ENCODE measurements around the gene YEATS2.
A peak's percentile ranks its signal among the peaks of the same experiment; 100 is the strongest.

YEATS2 gene

DNA sequence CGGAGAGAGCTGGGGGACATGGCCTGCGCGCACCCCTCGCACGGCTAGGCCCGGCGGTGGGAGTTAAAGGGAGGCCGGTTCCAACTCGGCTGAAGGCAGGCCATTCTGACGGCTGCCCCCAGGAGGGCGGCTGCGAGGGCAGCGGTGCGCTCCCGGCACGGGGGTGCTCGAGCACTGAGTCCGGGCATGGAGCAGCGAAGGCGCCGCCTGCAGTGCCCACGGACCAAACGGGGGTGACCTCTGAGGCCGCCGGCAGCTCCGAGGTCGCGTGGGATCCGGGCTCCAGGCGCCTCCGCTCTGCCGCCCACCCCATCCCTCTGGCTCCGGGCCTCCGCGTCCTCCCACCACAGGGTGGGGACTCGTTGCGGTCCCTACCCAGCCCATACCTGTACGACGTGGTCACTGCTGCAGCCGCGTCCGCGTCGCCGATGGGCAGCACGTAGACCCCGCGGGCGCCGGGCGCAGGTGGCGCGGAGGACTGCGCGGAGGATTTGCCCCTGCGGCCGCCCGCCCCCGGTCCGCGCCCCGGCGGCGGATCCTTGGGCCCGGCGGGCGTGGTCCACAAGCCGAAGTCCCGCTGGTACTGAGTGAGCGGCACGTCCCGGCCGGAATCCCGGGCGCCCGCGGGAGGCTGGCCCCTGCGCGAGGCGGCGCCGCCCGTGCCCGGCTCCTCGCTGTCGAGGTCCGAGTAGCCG is 127.3 kb downstream of the YEATS2 start:
- in situ Hi-C loops (cut with HindIII; ENCODE audit: low pct_unique_long_range_greater_than_20kb, low sequenced_read_pairs), result no loop called here
- DNase-seq (ENCODE audit: low read depth in 1 of 2, low spot score in 1 of 2), result peak; percentile 50 to 72
- no peak for TF ChIP-seq JUND (IDR thresholded peaks at IDR 0.05; ENCODE audit: low read depth)

DNA sequence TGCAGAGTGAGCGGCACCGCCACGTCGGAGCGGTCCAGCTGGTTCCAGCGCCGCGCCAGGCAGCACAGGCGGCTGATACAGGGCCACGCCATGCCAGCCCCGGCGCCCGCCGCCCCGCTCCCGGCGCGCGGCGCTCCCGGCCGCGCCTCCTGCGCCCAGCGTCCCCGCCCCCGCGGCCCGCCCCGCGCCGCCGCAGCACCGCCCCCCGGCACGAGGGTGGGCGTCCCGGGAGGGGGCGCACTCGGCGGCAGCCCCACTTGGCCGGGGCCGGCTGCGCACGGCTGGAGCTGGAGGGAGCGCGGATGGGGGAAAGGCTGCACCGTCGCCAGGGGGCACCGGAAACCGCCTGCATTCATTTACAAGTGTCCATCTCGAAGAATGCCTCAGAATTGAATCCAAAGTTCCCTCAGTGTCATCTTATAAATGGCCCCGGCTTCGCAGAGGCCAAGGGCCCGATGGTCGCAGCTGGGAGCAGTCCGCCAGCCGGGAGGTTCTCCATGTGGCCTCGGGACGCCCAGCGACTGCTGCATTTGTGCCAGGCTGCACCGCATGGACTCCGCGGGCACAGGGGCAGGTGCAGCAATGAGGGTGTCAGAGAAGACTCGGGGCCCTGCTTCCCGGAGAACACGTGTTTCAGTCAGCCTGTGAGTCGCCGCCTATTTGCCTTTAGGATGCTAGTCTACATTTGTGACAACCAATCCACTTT is 128.0 kb downstream of the YEATS2 start, which contains the start of gene MAP6D1:
MAP6D1 (minus strand) TSS at position 122 of the 706 bp plus-strand sequence; CDS start at position 92, 30 bp downstream.
- peak; percentile 90 to 92 for DNase-seq (ENCODE audit: low read depth in 1 of 2, low spot score in 1 of 2)
- in situ Hi-C loops (cut with HindIII; ENCODE audit: low pct_unique_long_range_greater_than_20kb, low sequenced_read_pairs), result no loop called here
- no peak for TF ChIP-seq JUND (IDR thresholded peaks at IDR 0.05; ENCODE audit: low read depth)

DNA sequence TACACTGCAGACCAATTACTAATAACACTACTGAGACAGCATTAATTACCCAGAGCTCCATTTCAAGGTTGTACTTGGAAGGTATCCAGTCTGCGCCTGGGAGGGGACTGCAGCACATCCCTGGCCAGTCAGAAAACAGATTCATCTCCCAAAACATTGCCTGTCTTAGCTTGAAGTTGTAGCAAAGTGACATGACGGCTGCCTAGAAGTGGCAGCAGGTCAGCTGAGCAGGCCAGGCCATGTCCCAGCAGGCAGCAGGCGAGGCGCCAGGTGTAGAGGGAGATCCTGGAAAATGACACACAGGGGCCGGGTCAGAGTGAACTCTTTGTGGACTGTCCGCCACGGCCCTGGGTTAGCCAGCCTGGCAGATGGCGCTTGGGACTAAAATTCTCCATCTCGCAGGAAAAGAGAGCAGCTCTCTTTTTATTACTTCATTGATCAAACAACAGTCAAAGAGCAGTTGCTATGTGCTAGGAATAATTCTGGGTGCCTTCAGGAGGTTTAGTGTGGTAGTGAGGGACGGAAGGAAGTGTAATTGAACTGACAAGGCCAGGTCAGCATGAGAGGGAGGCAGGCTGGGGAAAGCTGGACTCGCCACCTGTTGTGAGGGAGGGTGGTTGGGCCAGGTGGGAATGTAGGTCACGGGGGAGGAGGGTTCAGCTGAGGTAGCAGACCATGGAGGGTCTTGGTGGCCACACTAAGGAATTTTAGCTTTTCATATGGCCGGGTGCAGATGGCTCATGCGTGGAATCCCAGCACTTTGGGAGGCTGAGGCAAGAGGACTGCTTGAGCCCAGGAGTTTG is 129.1 kb downstream of the YEATS2 start:
- no peak for TF ChIP-seq JUND (IDR thresholded peaks at IDR 0.05; ENCODE audit: low read depth)
- DNase-seq (ENCODE audit: low read depth in 1 of 2, low spot score in 1 of 2), result peak; percentile 57 to 95
- in situ Hi-C loops (cut with HindIII; ENCODE audit: low pct_unique_long_range_greater_than_20kb, low sequenced_read_pairs), result no loop called here

DNA sequence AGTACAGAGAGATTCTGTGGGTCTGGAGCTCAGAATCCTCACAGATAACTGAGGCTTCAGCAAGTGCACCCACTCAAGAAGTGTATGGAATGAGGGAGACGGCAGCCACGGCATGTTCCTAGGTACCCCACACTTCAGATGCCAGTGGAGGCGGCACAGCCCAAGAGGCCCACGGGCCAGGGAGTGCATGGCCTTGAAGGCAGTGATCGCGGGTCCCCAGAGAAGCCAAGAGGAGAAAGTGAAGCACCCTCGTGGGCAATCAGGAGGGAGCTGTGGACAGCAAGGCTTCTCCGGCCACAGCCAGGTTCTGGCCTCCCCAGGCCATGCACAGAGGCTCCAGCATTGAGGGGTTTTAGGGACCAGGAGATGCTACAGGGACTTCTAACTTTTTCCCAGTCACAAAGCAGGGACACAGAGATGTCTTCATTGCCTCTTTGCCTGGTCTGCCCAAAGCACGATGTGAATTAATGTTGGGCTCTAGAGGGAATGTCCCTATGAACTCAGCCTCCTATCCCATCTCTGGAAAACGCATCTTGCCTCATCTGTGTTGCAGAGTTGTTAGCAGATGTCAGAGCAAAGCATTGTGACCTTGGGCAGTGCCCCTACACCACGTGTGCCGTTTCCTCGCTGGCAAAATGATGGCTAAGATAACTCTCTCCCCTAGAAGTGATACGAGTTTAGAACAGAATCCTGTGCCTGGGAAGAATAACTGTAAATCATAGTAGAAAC is 130.4 kb downstream of the YEATS2 start:
- TF ChIP-seq JUND (IDR thresholded peaks at IDR 0.05; ENCODE audit: low read depth), result no peak
- in situ Hi-C loops (cut with HindIII; ENCODE audit: low pct_unique_long_range_greater_than_20kb, low sequenced_read_pairs), result no loop called here
- DNase-seq (ENCODE audit: low read depth in 1 of 2, low spot score in 1 of 2), result no peak

DNA sequence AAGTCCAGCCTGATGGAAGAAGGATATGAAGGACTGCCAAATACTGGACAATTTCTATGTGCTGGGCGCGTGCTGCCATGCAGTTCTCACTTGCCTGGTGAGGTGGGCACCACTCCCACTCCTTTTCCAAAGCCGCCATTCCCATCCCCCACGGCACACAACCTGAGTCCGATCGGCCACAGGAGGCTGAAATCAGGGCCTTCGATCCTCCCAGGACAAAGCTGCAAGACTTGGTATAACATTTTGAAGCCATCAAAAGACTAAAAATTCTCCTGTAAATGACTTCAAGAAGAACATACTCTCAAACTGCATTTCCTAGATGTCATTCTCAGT is 130.9 kb downstream of the YEATS2 start:
- in situ Hi-C loops (cut with HindIII; ENCODE audit: low pct_unique_long_range_greater_than_20kb, low sequenced_read_pairs), result no loop called here
- DNase-seq (ENCODE audit: low read depth in 1 of 2, low spot score in 1 of 2), result no peak
- no peak for TF ChIP-seq JUND (IDR thresholded peaks at IDR 0.05; ENCODE audit: low read depth)

DNA sequence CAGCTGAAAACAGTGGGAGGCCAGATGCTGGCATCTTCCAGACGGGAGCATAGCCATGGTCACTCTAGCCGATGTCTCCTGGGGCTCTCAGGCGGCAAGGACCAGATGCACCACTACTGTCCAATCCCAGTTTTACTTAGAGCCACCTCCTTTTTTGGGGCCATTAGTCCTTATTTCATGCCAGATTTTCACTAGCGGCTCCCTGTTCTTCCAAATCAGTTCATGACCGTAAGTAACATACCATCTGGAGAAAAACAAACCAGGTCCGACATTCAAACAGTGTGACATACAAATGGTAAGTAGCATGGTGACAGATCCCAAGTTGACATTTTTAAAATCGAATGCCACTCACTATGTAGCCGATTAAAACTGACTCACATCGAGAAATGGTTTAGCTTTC is 131.9 kb downstream of the YEATS2 start:
- in situ Hi-C loops (cut with HindIII; ENCODE audit: low pct_unique_long_range_greater_than_20kb, low sequenced_read_pairs), result no loop called here
- DNase-seq (ENCODE audit: low read depth in 1 of 2, low spot score in 1 of 2), result no peak
- no peak for TF ChIP-seq JUND (IDR thresholded peaks at IDR 0.05; ENCODE audit: low read depth)

DNA sequence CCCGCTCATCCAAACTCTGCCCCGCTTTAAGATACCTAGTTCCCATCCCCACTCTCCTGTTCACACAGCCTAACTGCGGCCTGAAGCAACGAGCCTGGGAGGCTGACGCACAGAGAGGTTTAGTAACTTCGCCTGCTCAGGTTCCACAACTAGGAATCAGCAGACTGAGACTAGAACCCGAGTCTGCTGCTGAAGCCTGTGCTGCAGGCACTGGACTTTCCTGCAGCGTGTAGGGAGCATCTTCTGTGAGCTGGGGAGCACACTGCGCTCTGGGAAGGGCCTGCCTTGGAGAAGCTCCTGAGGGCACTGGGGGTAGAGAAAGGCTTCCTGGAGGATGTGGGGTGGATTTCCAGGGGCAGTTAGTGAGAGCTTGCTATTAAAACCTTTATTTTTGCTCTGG is 132.6 kb downstream of the YEATS2 start:
- TF ChIP-seq JUND (IDR thresholded peaks at IDR 0.05; ENCODE audit: low read depth), result no peak
- no peak for DNase-seq (ENCODE audit: low read depth in 1 of 2, low spot score in 1 of 2)
- in situ Hi-C loops (cut with HindIII; ENCODE audit: low pct_unique_long_range_greater_than_20kb, low sequenced_read_pairs), result no loop called here

DNA sequence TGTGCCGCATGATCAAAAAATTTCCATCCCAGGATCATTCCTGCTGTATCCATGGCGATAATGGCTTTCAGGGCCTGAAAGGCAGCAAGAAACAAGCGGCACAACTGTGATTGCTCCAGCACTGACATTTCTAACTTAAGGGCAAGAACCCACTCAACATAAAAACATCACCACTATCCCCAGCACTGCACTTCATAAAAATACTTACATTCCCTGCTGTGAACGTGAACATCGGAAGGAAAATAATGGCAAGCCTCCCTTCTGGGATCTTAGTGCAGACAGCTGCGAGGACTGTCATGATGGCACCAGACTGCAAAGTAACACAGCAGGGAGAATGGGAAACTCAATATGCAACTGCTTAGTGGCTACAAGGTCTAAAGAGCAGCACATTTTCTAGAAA is 135.9 kb downstream of the YEATS2 start:
- in situ Hi-C loops (cut with HindIII; ENCODE audit: low pct_unique_long_range_greater_than_20kb, low sequenced_read_pairs), result no loop called here
- TF ChIP-seq JUND (IDR thresholded peaks at IDR 0.05; ENCODE audit: low read depth), result no peak
- DNase-seq (ENCODE audit: low read depth in 1 of 2, low spot score in 1 of 2), result no peak

DNA sequence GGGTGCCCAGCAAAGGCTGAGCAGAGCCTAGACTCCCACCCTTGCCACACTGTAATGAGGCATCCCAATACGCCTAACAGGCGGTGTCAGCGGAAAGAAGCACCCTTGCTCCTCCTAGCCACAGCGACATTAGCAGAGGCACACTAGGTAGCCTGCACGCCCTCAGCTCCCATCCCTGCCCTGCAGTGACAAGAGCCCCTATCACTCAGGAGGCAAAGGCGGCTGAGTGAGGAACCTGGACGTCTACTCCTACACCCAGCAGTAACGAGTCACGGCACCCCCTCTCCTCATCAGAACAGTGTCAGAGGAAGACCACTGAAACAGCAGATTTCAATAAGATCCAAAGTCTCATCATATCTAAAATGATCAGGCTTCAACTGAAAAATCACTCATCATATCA is 139.8 kb downstream of the YEATS2 start:
- in situ Hi-C loops (cut with HindIII; ENCODE audit: low pct_unique_long_range_greater_than_20kb, low sequenced_read_pairs), result no loop called here

DNA sequence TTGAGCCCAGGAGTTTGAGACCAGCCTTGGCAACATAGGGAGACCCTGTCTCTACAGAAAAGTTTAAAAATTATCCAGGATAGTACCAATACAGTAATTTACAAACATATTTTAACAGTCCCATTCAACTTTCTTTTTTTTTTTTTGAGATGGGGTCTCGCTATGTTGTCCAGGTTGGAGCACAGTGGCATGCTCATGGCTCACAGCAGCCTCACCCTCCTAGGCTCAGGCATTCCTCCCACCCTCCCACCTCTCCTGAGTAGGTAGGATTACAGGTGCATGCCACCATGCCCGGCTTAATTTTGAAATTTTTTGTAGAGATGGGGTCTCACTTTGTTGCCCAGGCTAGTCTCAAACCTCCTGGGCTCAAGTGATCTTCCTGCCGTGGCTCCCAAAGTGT is 140.3 kb downstream of the YEATS2 start:
- no peak for TF ChIP-seq JUND (IDR thresholded peaks at IDR 0.05; ENCODE audit: low read depth)
- in situ Hi-C loops (cut with HindIII; ENCODE audit: low pct_unique_long_range_greater_than_20kb, low sequenced_read_pairs), result no loop called here

More for the DNA sequence above, 139.8 kb downstream of the YEATS2 start:
- TF ChIP-seq JUND (IDR thresholded peaks at IDR 0.05; ENCODE audit: low read depth), result no peak
- DNase-seq (ENCODE audit: low read depth in 1 of 2, low spot score in 1 of 2), result no peak

DNA sequence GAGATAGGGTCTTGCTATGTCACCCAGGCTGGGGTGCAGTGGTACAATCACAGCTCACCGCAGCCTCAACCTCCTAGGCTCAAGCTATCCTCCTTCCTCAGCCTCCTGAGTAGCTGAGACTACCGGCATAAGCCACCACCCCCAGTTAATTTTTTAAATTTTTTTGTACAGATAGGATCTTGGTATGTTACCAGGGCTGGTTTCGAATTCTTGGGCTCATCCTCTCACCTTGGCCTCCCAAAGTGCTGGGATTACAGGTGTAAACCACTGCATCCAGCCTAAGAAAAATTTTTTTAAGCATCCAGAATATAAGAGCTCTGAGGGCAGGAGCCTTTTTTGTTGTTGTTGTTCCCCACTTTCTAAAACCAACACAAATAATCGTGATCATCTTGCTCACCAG is 142.2 kb downstream of the YEATS2 start:
- no peak for TF ChIP-seq JUND (IDR thresholded peaks at IDR 0.05; ENCODE audit: low read depth)
- DNase-seq (ENCODE audit: low read depth in 1 of 2, low spot score in 1 of 2), result peak in 1 of 2 experiments; percentile 75
- in situ Hi-C loops (cut with HindIII; ENCODE audit: low pct_unique_long_range_greater_than_20kb, low sequenced_read_pairs), result no loop called here

More for the DNA sequence above, 140.3 kb downstream of the YEATS2 start:
- no peak for DNase-seq (ENCODE audit: low read depth in 1 of 2, low spot score in 1 of 2)

DNA sequence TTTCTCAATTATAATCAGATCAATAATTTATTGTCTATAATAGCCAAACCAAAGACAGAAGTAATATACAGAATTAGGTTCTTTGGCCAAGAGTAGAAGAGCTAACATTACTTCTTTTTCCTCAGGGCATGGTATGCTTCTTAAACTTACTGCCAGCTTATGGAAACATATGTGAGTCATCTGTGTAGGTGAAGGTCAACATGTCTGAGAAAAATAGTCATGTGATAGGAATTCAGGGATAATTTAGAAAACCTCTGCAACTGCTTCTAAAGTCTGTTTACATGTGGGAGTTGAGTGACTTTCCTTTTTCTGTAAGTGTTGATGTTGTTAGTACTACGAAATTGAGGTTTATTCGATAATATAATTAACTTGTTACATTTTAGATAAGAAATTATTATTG is 147.0 kb downstream of the YEATS2 start:
- peak; percentile 96 for TF ChIP-seq JUND (IDR thresholded peaks at IDR 0.05; ENCODE audit: low read depth)
- DNase-seq (ENCODE audit: low read depth in 1 of 2, low spot score in 1 of 2), result peak; percentile 49 to 94
- in situ Hi-C loops (cut with HindIII; ENCODE audit: low pct_unique_long_range_greater_than_20kb, low sequenced_read_pairs), result no loop called here

All from T47D (cell line).